ENCODE measurements around the gene PDE8B. TPM values are rescaled to one million over a fixed set of nuclear protein-coding genes. Genes with fewer than 3 reads are reported as not detected.

The PDE8B gene
- total RNA-seq, 1 donor from 2014 or later = 1.1 TPM

- no peaks in the 10 kb centered on the region for H3K4me1 Mint-ChIP-seq (ENCODE audit: low read depth)
- H3K9me3 Mint-ChIP-seq (ENCODE audit: low read depth) = peaks cover 6% of the 10 kb centered on the region
- H3K27me3 Mint-ChIP-seq (ENCODE audit: low read depth) = peaks cover 21% of the 10 kb centered on the region
- H3K27ac Mint-ChIP-seq (ENCODE audit: unreplicated experiment) = no peak overlapping the region
- peaks cover 4% of the 10 kb centered on the region for H3K36me3 Mint-ChIP-seq (ENCODE audit: low read depth)
- DNase-seq (ENCODE audit: low spot score) = no peak
- TF ChIP-seq CTCF (IDR thresholded peaks at IDR 0.05) = no peak
- H3K4me3 Mint-ChIP-seq (ENCODE audit: unreplicated experiment) = no peak overlapping the region
Observed at GRCh38 chr5:77259476-77259875, 49.0 kb downstream of the PDE8B start.

- Mint-ChIP-seq H3K4me1 (ENCODE audit: low read depth) (peaks cover 6% of the 10 kb centered on the region), H3K27ac (ENCODE audit: unreplicated experiment) (no peak overlapping the region), H3K36me3 (ENCODE audit: low read depth) (no peaks in the 10 kb centered on the region), H3K4me3 (ENCODE audit: unreplicated experiment) (no peak overlapping the region), H3K9me3 (ENCODE audit: low read depth) (peaks cover 5% of the 10 kb centered on the region), H3K27me3 (ENCODE audit: low read depth) (peaks cover 8% of the 10 kb centered on the region)
- TF ChIP-seq CTCF (IDR thresholded peaks at IDR 0.05) = no peak
- DNase-seq (ENCODE audit: low spot score) = no peak
Observed at GRCh38 chr5:77262697-77263096, 52.2 kb downstream of the PDE8B start.

GRCh38 chr5:77266291-77266690 lies 55.8 kb downstream of the PDE8B start:
- H3K9me3 Mint-ChIP-seq (ENCODE audit: low read depth) = peaks cover 24% of the 10 kb centered on the region
- H3K36me3 Mint-ChIP-seq (ENCODE audit: low read depth) = peaks cover 3% of the 10 kb centered on the region
- no peaks in the 10 kb centered on the region for H3K27me3 Mint-ChIP-seq (ENCODE audit: low read depth)
- DNase-seq (ENCODE audit: low spot score) = no peak
- H3K4me3 Mint-ChIP-seq (ENCODE audit: unreplicated experiment) = no peak overlapping the region
- H3K27ac Mint-ChIP-seq (ENCODE audit: unreplicated experiment) = no peak overlapping the region
- TF ChIP-seq CTCF (IDR thresholded peaks at IDR 0.05) = no peak
- peaks cover 6% of the 10 kb centered on the region for H3K4me1 Mint-ChIP-seq (ENCODE audit: low read depth)

- Mint-ChIP-seq H3K9me3 (ENCODE audit: low read depth) (peaks cover 24% of the 10 kb centered on the region), H3K4me1 (ENCODE audit: low read depth) (peaks cover 6% of the 10 kb centered on the region), H3K4me3 (ENCODE audit: unreplicated experiment) (no peak overlapping the region), H3K27ac (ENCODE audit: unreplicated experiment) (no peak overlapping the region), H3K27me3 (ENCODE audit: low read depth) (no peaks in the 10 kb centered on the region), H3K36me3 (ENCODE audit: low read depth) (peaks cover 3% of the 10 kb centered on the region)
- no peak for TF ChIP-seq CTCF (IDR thresholded peaks at IDR 0.05)
- no peak for DNase-seq (ENCODE audit: low spot score)
Observed at GRCh38 chr5:77267496-77267895, 57.0 kb downstream of the PDE8B start.

- Mint-ChIP-seq H3K9me3 (ENCODE audit: low read depth) (peaks cover 19% of the 10 kb centered on the region), H3K27me3 (ENCODE audit: low read depth) (no peaks in the 10 kb centered on the region), H3K4me1 (ENCODE audit: low read depth) (no peaks in the 10 kb centered on the region), H3K4me3 (ENCODE audit: unreplicated experiment) (no peak overlapping the region), H3K27ac (ENCODE audit: unreplicated experiment) (no peak overlapping the region), H3K36me3 (ENCODE audit: low read depth) (peaks cover 3% of the 10 kb centered on the region)
- TF ChIP-seq CTCF (IDR thresholded peaks at IDR 0.05) = no peak
- DNase-seq (ENCODE audit: low spot score) = no peak
Observed at GRCh38 chr5:77272206-77272605, 61.7 kb downstream of the PDE8B start.
